SK-N-MC (cell line): ENCODE results near the gene HLA-E.

ENCODE experiments used
- EZH2 ChIP-seq: fragments of 200-600 bp; sonication (generic); IDR thresholded peaks from one replicate; pipeline ENCODE4 v1.6.1; 2017; ENCODE audit warnings: antibody characterized with exemption
- FOXP2 ChIP-seq: optimal IDR thresholded peaks from 2 replicates; pipeline ENCODE3; 2011; ENCODE audit warnings: mild to moderate bottlenecking, moderate library complexity; ENCODE audit not compliant: insufficient read depth; ENCODE audit errors: extremely low read length, control extremely low read depth
- POLR2AphosphoS5 ChIP-seq: IDR thresholded peaks from 2 replicates; pipeline ENCODE4 v1.6.1; 2012; ENCODE audit warnings: mild to moderate bottlenecking, low read depth, low read length, borderline replicate concordance

DNA sequence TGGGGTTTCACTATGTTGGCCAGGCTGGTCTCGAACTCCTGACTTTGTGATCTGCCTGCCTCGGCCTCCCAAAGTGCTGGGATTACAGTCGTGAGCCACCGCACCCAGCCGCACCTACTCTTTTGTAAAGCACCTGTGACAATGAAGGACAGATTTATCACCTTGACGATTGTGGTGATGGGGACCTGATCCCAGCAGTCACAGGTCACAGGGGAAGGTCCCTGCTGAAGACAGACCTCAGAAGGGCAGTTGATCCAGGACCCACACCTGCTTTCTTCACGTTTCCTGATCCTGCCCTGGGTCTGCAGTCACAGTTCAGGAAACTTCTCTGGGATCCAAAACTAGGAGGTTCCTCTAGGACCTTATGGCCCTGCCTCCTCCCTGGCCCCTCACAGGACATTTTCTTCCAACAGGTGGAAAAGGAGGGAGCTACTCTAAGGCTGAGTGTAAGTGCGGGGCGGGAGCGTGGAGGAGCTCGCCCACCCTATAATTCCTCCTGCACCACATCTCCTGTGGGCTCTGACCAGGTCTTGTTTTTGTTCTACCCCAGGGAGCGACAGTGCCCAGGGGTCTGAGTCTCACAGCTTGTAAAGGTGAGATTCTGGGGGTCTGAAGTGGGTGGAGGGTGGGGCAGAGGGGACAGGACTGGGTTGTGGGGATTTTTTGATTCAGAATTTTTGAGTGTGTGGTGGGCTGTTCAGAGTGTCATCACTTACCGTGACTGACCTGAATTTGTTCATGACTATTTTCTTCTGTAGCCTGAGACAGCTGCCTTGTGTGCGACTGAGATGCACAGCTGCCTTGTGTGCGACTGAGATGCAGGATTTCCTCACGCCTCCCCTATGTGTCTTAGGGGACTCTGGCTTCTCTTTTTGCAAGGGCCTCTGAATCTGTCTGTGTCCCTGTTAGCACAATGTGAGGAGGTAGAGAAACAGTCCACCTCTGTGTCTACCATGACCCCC lies 3.0 kb downstream of the HLA-E start:
- TF ChIP-seq POLR2AphosphoS5 (no peak), EZH2 (no peak), FOXP2 (no peak)
